OCI-M2 (cell line): ENCODE data around the gene MSI2.

Experiments
- DNase-seq: peaks from one replicate; lab custom pipeline; 2025; ENCODE audit not compliant: unreplicated experiment; lab: John Stamatoyannopoulos, UW

The MSI2 gene

DNA sequence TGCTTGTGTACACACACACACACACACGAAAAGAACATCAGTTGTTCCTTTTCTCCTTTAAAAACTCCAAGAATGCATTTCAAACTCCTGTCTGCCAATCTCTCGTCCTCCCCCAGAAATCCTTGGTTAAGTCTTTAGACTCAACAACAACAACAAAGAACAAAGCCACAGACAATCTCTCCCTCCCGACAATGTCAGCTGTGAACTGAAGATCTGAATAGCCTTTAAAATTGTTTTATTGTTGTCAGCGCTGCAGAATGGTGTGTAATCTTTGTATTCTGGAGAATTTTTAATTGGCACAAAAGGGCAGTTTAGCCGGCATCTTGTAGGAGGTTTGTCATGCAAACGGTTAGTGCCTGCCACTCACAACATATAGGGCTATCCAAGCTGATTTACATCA, 219.5 kb downstream of the MSI2 start:
- no peak for DNase-seq

DNA sequence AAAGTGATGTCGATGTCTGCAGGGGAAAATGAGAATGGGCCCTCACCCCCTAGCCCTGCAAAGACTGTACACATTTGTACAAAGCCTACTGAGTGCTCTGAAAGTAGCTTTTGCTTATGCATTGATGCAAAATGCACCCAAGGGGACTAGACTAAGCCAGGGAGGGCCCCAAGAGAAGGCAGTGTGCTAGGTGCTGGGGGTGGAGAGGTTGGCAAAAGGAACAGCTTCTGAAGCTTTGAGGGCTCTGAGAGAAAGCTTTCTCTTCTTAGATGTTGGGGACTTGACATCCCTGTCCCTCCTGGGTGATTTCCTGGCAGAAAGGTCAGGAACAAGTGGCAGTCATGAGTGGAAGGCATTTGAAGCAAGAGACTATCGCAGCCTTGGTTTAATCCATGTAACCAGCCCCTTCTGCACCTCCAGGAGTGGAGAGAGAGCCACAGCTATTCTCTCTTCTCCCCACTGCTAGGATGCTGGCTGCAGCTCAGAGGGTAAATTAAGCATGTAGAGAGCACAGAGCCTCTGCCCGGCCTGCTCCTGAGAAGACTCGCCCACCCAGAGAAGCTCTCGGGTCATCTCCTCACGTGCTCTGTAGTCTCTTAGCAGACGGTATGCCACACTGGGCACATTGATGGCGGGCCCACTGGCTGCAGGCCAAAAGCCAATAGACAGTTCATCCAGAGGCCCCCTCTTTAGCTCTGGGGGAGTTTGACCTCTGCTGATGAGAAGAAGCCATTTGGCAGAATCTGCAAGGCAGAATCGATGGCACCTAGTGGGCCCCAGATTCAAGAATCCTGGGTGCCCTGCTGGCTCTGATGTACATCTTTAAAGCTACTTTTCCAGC, 221.4 kb downstream of the MSI2 start:
- no peak for DNase-seq

- no peak for DNase-seq
Observed at GRCh38 chr17:57478478-57479250, 222.3 kb downstream of the MSI2 start.

- DNase-seq = no peak
Observed at GRCh38 chr17:57480438-57481196, 224.3 kb downstream of the MSI2 start.

- no peak for DNase-seq
Observed at GRCh38 chr17:57481910-57482391, 225.6 kb downstream of the MSI2 start.

DNA sequence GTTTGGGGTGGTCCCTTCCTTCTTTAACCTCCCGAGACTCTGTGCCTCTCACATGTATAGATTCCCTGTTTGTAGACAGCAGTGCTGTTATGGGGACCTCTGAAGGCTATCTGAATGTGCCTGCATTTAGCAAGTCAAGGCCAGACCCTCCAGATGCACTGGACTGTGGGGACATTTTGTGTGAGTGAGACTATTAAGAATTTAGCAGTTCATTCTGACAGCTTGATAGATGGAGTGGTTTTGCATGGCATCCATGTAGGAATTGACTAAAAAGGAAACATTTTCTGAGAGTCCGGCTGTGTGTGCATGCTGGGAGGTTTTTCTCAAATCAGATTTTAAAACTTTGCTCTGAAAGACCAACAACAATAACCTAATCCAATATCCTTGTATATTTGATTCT, 226.3 kb downstream of the MSI2 start:
- no peak for DNase-seq

GRCh38 chr17:57484081-57484666, 227.9 kb downstream of the MSI2 start:
- no peak for DNase-seq

DNA sequence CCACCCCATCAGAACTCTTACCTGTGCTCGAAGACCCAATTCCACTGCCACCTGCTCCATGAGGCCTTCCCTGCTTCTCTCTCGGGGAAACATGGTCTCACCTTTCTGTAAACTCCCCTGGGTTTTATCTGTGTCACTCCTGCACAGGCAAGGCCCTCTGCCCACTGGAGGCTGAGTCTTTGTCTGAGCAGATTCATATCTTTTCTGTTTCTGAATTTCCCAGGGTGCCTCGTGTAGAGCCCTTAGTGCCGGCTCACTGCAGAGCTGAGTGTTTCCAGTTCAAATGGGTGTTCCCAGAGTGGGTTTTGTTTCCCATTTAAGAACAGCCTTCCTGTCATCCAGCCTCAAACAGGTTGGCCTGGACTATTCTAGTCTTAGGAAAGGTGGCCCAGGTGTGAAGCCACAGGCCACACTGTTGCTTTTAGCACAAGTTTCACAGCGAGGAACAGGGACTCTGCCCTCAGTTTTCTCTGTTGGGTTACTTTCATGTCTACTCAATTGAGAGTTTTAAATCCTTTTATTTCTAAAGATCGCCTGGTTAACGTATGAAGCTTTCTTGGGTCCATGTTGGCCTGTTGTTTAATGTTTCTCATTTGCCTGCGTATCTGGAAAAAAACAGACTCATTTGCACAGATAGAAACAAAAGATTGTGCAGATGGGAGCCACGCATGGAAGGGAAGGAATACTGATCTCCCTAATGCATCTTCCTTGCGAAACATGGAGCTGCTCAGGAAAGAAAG, 228.7 kb downstream of the MSI2 start:
- DNase-seq = no peak

DNA sequence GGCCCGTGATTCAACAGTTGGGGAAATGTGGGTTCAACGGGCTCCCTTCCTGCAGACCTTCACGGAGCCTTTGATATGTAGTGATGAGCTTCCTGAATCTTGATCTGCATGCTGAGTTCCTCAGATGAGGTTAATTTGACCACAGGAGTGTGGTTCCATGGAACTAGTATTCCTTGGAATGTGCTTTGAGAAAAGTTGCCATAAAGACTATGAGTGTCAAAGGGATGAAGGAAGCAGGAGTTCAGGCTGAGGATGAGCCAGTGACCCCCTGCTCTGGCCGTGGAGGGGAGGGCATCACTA, 229.2 kb downstream of the MSI2 start:
- DNase-seq = no peak

GRCh38 chr17:57485916-57486881, 229.9 kb downstream of the MSI2 start:
- no peak for DNase-seq

- no peak for DNase-seq
Observed at GRCh38 chr17:57486882-57487301, 230.6 kb downstream of the MSI2 start.

- DNase-seq = no peak
Observed at GRCh38 chr17:57487573-57487972, 231.2 kb downstream of the MSI2 start.

DNA sequence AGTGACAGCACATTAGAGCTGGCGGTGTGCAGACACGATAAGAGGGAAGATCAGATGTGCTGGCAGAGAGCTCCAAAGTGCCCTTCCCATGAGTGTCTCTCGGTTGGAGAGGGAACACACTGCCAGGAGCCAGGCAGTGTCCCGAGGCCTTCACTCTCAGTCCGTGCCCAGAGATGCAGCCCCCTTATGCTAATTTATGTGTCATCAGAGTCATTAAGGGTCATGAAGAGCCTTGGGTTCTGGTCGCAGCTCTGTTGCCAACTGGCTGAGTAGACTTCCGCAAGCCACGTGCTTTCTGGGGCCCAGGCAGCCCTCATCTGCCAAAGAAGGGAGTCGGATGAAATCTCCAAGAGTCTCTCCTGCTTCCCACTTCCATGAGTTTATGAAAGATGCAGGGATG, 232.5 kb downstream of the MSI2 start:
- DNase-seq = no peak

GRCh38 chr17:57489321-57489720, 233.0 kb downstream of the MSI2 start:
- no peak for DNase-seq

DNA sequence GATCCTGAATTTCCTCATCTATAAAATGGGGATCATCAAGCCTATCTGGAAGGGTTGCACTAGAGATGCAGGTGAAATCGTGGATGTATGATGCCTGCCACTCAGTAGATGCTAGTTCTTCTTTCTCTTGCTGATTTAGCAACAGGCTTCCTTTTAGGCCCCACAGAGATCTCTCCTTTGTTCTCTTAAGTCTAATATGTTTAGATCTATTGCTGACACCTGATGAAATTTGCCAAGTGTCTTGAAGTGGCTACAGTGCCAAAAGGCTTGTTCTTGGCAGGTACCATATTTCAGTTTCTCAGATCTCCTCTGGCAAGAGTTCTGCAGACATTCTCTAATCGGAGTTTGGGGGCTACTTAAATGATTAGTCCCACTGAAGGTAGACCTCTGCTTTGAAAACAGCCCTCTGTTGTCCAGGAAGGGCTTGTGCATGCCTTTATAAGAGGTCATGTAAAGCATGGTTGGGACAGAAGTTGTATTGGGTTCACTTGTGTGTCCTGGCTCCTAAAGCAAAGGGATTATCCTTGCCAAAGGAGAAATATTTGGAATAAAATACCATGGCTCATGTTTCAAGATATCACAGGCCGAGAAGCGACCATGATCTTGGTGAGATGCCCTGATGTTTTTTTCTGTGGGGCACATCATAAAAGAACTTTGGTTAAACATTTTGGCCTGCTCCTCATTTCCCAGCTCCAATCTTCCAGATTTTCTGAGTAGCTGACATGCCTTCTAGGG, 234.0 kb downstream of the MSI2 start:
- DNase-seq = no peak

DNA sequence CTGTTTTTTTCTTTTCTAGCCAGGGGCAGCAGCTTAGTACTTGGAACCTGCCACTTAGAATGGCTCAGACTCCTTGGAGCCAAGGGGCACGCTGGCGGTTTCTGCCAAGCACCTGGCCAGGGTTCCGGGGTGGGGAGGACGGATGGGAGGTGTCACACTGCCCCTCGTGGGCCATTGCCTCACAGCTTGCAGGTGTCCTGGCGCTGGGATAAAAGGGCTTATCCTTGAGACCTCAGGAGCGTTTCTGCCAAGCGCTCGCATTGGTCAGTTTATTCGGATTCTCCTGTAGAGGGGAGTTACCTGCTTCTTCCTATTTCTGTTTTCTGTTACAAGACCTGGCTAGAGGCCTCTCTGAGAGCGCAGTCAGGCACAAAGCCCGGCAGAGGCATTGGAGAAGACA, 234.6 kb downstream of the MSI2 start:
- DNase-seq = no peak

DNA sequence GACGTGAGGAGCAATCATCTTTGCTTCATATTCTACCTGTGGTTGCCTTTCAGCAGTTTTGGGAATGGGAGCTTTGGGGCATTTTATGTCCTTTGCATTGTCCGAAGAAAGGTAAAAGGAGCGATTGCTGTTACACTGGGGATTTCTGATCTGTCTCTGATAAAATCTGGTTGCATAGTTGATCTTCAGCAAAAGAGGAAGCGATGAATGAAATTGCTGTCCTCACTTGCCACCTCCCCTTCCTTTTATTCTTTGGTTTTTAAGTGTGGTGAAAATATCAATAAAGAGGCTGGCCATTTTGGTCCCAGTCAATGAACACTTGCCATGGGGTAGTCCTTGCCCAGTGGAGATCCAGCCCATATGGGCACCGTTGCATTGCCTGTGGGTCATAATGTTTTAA, 236.8 kb downstream of the MSI2 start:
- no peak for DNase-seq

DNA sequence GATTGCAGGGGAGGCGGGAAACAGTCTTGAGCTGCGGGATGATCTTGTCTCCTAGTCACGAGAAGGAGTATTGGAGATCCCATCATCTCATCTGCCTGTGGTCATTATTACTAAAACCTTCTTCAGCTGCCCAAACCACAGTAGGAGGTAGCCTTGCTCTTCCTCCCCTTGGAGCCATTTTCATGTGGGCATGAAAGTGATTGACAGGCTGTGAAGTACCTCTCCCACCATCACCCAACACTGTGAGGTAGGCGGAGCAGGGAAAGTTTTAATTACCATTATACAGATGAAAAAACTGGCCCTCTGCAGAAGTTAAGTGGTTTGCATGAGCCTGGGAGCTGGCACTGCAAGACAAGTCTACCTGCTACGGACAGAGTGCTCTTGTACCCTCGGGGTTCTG, 237.3 kb downstream of the MSI2 start:
- DNase-seq = no peak

DNA sequence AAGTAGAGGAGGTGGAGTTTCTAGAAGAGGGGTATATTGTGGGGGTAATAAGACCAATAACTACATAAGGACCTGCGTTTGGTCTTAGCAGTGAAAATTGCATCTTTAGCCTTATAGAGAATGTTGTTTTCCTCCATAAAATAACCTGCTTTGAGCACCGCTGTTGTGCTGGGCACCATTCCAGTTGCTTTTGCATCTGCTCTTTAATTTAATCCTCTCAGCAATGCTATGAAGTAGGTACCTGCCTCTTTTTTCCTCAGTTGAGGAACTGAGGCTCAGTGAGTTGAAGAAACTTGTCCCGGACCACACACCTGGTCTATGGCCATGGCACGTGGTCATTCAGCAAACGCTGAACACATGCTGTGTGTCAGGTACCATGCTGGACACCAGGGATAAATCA, 238.1 kb downstream of the MSI2 start:
- no peak for DNase-seq
